Measurements from ENCODE around the gene EFNA3. TPM values are rescaled to one million over a fixed set of nuclear protein-coding genes. Genes with fewer than 3 reads are reported as not detected.

The EFNA3 gene
- total and polyA plus RNA-seq, 4 donors, result 0.41 to 3.2 (median 1.8) TPM; not detected in 1

- peak in 1 of 2 donors; percentile 46 for DNase-seq
- Histone ChIP-seq H3K27me3 (ENCODE audit: control insufficient read depth in 1 of 2, insufficient read depth in 2 of 2, low read length in 1 of 2) (no peaks in the 10 kb centered on the region), H3K4me1 (ENCODE audit: control insufficient read depth in 1 of 2, insufficient read depth in 2 of 2, low read length in 2 of 2) (no peaks in the 10 kb centered on the region), H3K4me3 (ENCODE audit: low read length in 2 of 2) (no peak overlapping the region), H3K36me3 (ENCODE audit: control insufficient read depth in 1 of 2, insufficient read depth in 2 of 2, low read length in 1 of 2) (no peaks in the 10 kb centered on the region), H3K9me3 (ENCODE audit: control insufficient read depth, low read length) (no peaks in the 10 kb centered on the region), H3K27ac (ENCODE audit: low read depth in 1 of 2, low read length in 2 of 2) (no peak overlapping the region)
- peak; percentile 34 for ATAC-seq (ENCODE audit: low FRiP score)
- intact Hi-C loops (cut with DNase I), result loop anchor here (2.0 to 5.0 kb wide), 2 partner anchors 33 to 73 kb away; partner anchors contain the start of gene EFNA1 (in 2 of the 2)
- WGBS, 2 donors, result 7 to 8% methylated on average over 13 of the region's 13 CpGs
These were observed 15.4 kb downstream of the EFNA3 start for GRCh38 chr1:155093911-155094621.

- 78 to 82% methylated on average over 2 of the region's 2 CpGs for WGBS, 2 donors
- Histone ChIP-seq H3K36me3 (ENCODE audit: control insufficient read depth in 1 of 2, insufficient read depth in 2 of 2, low read length in 1 of 2) (no peaks in the 10 kb centered on the region), H3K27me3 (ENCODE audit: control insufficient read depth in 1 of 2, insufficient read depth in 2 of 2, low read length in 1 of 2) (no peaks in the 10 kb centered on the region), H3K4me1 (ENCODE audit: control insufficient read depth in 1 of 2, insufficient read depth in 2 of 2, low read length in 2 of 2) (no peaks in the 10 kb centered on the region), H3K9me3 (ENCODE audit: control insufficient read depth, low read length) (no peaks in the 10 kb centered on the region), H3K27ac (ENCODE audit: low read depth in 1 of 2, low read length in 2 of 2) (no peak overlapping the region), H3K4me3 (ENCODE audit: low read length in 2 of 2) (no peak overlapping the region)
- ATAC-seq (ENCODE audit: low FRiP score) (no peak), DNase-seq (no peak)
- intact Hi-C loops (cut with DNase I), result loop anchor here (5.0 kb wide), 1 partner anchor 33 kb away; the partner anchor contains the start of gene EFNA1 (in 2 of the 2)
These were observed 15.9 kb downstream of the EFNA3 start for GRCh38 chr1:155094622-155094948.

- WGBS, 2 donors, result 84 to 93% methylated on average over 7 of the region's 7 CpGs
- H3K4me1 ChIP-seq (ENCODE audit: control insufficient read depth in 1 of 2, insufficient read depth in 2 of 2, low read length in 2 of 2), result no peaks in the 10 kb centered on the region
- intact Hi-C loops (cut with DNase I), result no loop called here
- no peaks in the 10 kb centered on the region for H3K9me3 ChIP-seq (ENCODE audit: control insufficient read depth, low read length)
- ATAC-seq (ENCODE audit: low FRiP score) (no peak), DNase-seq (no peak)
- H3K36me3 ChIP-seq (ENCODE audit: control insufficient read depth in 1 of 2, insufficient read depth in 2 of 2, low read length in 1 of 2), result no peaks in the 10 kb centered on the region
- H3K27me3 ChIP-seq (ENCODE audit: control insufficient read depth in 1 of 2, insufficient read depth in 2 of 2, low read length in 1 of 2), result no peaks in the 10 kb centered on the region
- H3K27ac ChIP-seq (ENCODE audit: low read depth in 1 of 2, low read length in 2 of 2), result no peak overlapping the region
- no peak overlapping the region for H3K4me3 ChIP-seq (ENCODE audit: low read length in 2 of 2)
These were observed 20.7 kb downstream of the EFNA3 start for GRCh38 chr1:155099331-155099730.

- DNase-seq (no peak), ATAC-seq (ENCODE audit: low FRiP score) (no peak)
- WGBS, 2 donors, result 81 to 96% methylated on average over 9 of the region's 9 CpGs
- no peak overlapping the region for H3K27ac ChIP-seq (ENCODE audit: low read depth in 1 of 2, low read length in 2 of 2)
- intact Hi-C loops (cut with DNase I), result no loop called here
- H3K36me3 ChIP-seq (ENCODE audit: control insufficient read depth in 1 of 2, insufficient read depth in 2 of 2, low read length in 1 of 2), result no peaks in the 10 kb centered on the region
- no peaks in the 10 kb centered on the region for H3K9me3 ChIP-seq (ENCODE audit: control insufficient read depth, low read length)
- H3K4me1 ChIP-seq (ENCODE audit: control insufficient read depth in 1 of 2, insufficient read depth in 2 of 2, low read length in 2 of 2), result no peaks in the 10 kb centered on the region
- H3K4me3 ChIP-seq (ENCODE audit: low read length in 2 of 2), result no peak overlapping the region
- peaks cover 0 to 2% of the 10 kb centered on the region in 2 donors for H3K27me3 ChIP-seq (ENCODE audit: control insufficient read depth in 1 of 2, insufficient read depth in 2 of 2, low read length in 1 of 2)
These were observed 24.7 kb downstream of the EFNA3 start for GRCh38 chr1:155103325-155103724.

- peaks cover 0 to 2% of the 10 kb centered on the region in 2 donors for H3K27me3 ChIP-seq (ENCODE audit: control insufficient read depth in 1 of 2, insufficient read depth in 2 of 2, low read length in 1 of 2)
- H3K4me3 ChIP-seq (ENCODE audit: low read length in 2 of 2), result no peak overlapping the region
- H3K36me3 ChIP-seq (ENCODE audit: control insufficient read depth in 1 of 2, insufficient read depth in 2 of 2, low read length in 1 of 2), result no peaks in the 10 kb centered on the region
- H3K9me3 ChIP-seq (ENCODE audit: control insufficient read depth, low read length), result no peaks in the 10 kb centered on the region
- no peaks in the 10 kb centered on the region for H3K4me1 ChIP-seq (ENCODE audit: control insufficient read depth in 1 of 2, insufficient read depth in 2 of 2, low read length in 2 of 2)
- intact Hi-C loops (cut with DNase I), result no loop called here
- H3K27ac ChIP-seq (ENCODE audit: low read depth in 1 of 2, low read length in 2 of 2), result no peak overlapping the region
- DNase-seq, result no peak
- 90 to 91% methylated on average over 7 of the region's 7 CpGs for WGBS, 2 donors
- ATAC-seq (ENCODE audit: low FRiP score), result no peak
These were observed 26.2 kb downstream of the EFNA3 start for GRCh38 chr1:155104605-155105534.

- Histone ChIP-seq H3K27me3 (ENCODE audit: control insufficient read depth in 1 of 2, insufficient read depth in 2 of 2, low read length in 1 of 2) (peaks cover 0 to 2% of the 10 kb centered on the region in 2 donors), H3K9me3 (ENCODE audit: control insufficient read depth, low read length) (no peaks in the 10 kb centered on the region), H3K36me3 (ENCODE audit: control insufficient read depth in 1 of 2, insufficient read depth in 2 of 2, low read length in 1 of 2) (no peaks in the 10 kb centered on the region), H3K4me3 (ENCODE audit: low read length in 2 of 2) (no peak overlapping the region), H3K4me1 (ENCODE audit: control insufficient read depth in 1 of 2, insufficient read depth in 2 of 2, low read length in 2 of 2) (no peaks in the 10 kb centered on the region), H3K27ac (ENCODE audit: low read depth in 1 of 2, low read length in 2 of 2) (no peak overlapping the region)
- 70 to 73% methylated on average over 7 of the region's 7 CpGs for WGBS, 2 donors
- intact Hi-C loops (cut with DNase I), result no loop called here
- ATAC-seq (ENCODE audit: low FRiP score), result no peak
- DNase-seq, result no peak
These were observed 27.0 kb downstream of the EFNA3 start for GRCh38 chr1:155105604-155106011.

- Histone ChIP-seq H3K4me3 (ENCODE audit: low read length in 2 of 2) (no peak overlapping the region), H3K27me3 (ENCODE audit: control insufficient read depth in 1 of 2, insufficient read depth in 2 of 2, low read length in 1 of 2) (peaks cover 0 to 2% of the 10 kb centered on the region in 2 donors), H3K27ac (ENCODE audit: low read depth in 1 of 2, low read length in 2 of 2) (no peak overlapping the region), H3K4me1 (ENCODE audit: control insufficient read depth in 1 of 2, insufficient read depth in 2 of 2, low read length in 2 of 2) (no peaks in the 10 kb centered on the region), H3K36me3 (ENCODE audit: control insufficient read depth in 1 of 2, insufficient read depth in 2 of 2, low read length in 1 of 2) (no peaks in the 10 kb centered on the region), H3K9me3 (ENCODE audit: control insufficient read depth, low read length) (no peaks in the 10 kb centered on the region)
- no peak for DNase-seq
- intact Hi-C loops (cut with DNase I), result no loop called here
- ATAC-seq (ENCODE audit: low FRiP score), result no peak
- WGBS, 2 donors, result 73 to 82% methylated on average over 6 of the region's 6 CpGs
These were observed 28.2 kb downstream of the EFNA3 start for GRCh38 chr1:155106862-155107261.

- ATAC-seq (ENCODE audit: low FRiP score), result no peak
- Histone ChIP-seq H3K36me3 (ENCODE audit: control insufficient read depth in 1 of 2, insufficient read depth in 2 of 2, low read length in 1 of 2) (no peaks in the 10 kb centered on the region), H3K4me1 (ENCODE audit: control insufficient read depth in 1 of 2, insufficient read depth in 2 of 2, low read length in 2 of 2) (no peaks in the 10 kb centered on the region), H3K9me3 (ENCODE audit: control insufficient read depth, low read length) (no peaks in the 10 kb centered on the region), H3K27ac (ENCODE audit: low read depth in 1 of 2, low read length in 2 of 2) (no peak overlapping the region), H3K4me3 (ENCODE audit: low read length in 2 of 2) (no peak overlapping the region), H3K27me3 (ENCODE audit: control insufficient read depth in 1 of 2, insufficient read depth in 2 of 2, low read length in 1 of 2) (peaks cover 0 to 2% of the 10 kb centered on the region in 2 donors)
- intact Hi-C loops (cut with DNase I), result no loop called here
- DNase-seq, result no peak
- 71 to 73% methylated on average over 12 of the region's 12 CpGs for WGBS, 2 donors
These were observed 28.9 kb downstream of the EFNA3 start for GRCh38 chr1:155107309-155108264.

Measured in aorta (tissue), 5 donors.